Fibroblast of lung (primary cell): ENCODE measurements around the gene ART1.
"Not testable (repeated sequence)": the region's sequence is repeated elsewhere in the genome, so short reads cannot be mapped to it uniquely, and the experiment has no call there.

ENCODE experiments used
- EZH2 ChIP-seq: IDR thresholded peaks from 2 replicates; pipeline ENCODE4 v1.5.1; 2012; ENCODE audit warnings: low read length, control low read depth, mild to moderate bottlenecking; ENCODE audit errors: missing control alignments
- TF ChIP-seq, protein P1 (sequence below), 2 donors: IDR thresholded peaks in 1 of 2; conservative IDR thresholded peaks in 1 of 2; 1 replicate in 1 of 2; 2 replicates in 1 of 2; pipeline ENCODE4 v1.5.1; 2011 to 2012; ENCODE audit warnings: low read length in 2 of 2, control low read depth in 1 of 2, inconsistent platforms in 1 of 2, low read depth in 1 of 2, mild to moderate bottlenecking in 1 of 2

DNA sequence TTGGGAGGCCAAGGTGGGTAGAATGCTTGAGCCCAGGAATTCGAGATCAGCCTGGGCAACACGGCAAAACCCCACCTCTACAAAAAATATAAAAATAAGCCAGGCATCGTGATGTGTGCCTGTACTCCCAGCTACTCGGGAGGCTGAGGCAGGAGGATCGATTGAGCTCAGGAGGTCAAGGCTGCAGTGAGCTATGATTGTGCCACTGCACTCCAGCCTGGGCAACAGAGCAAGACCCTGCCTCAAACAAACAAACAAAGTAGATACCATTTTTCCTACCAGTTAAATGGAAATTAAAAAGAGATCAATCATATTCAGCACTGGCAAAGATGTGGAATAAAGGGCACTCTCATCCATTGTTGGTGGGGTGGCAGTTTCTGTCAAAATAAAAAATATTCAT is 12.4 kb downstream of the ART1 start:
- TF ChIP-seq, protein P1, sequence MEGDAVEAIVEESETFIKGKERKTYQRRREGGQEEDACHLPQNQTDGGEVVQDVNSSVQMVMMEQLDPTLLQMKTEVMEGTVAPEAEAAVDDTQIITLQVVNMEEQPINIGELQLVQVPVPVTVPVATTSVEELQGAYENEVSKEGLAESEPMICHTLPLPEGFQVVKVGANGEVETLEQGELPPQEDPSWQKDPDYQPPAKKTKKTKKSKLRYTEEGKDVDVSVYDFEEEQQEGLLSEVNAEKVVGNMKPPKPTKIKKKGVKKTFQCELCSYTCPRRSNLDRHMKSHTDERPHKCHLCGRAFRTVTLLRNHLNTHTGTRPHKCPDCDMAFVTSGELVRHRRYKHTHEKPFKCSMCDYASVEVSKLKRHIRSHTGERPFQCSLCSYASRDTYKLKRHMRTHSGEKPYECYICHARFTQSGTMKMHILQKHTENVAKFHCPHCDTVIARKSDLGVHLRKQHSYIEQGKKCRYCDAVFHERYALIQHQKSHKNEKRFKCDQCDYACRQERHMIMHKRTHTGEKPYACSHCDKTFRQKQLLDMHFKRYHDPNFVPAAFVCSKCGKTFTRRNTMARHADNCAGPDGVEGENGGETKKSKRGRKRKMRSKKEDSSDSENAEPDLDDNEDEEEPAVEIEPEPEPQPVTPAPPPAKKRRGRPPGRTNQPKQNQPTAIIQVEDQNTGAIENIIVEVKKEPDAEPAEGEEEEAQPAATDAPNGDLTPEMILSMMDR (conservative IDR thresholded peaks at IDR 0.05 in 1 of 2, IDR thresholded peaks at IDR 0.05 in 1 of 2; ENCODE audit: low read depth in 1 of 2, low read length in 2 of 2) = not testable (repeated sequence)
- TF ChIP-seq EZH2 = not testable (repeated sequence)
